ENCODE data around the gene MAGOH.
"Not testable (repeated sequence)": the region's sequence is repeated elsewhere in the genome, so short reads cannot be mapped to it uniquely, and the experiment has no call there.

MAGOH gene

GRCh38 chr1:53238197-53239155 lies at the start of gene MAGOH:
TSS of gene MAGOH (minus strand) at chr1:53238518. CDS start at chr1:53238448, 70 bp downstream.
- DNase-seq: peak; percentile 93

- DNase-seq: no peak
Measured at GRCh38 chr1:53286955-53287354, 48.6 kb upstream of the MAGOH start.

- DNase-seq: no peak
Measured at GRCh38 chr1:53285969-53286760, 47.8 kb upstream of the MAGOH start.

GRCh38 chr1:53285546-53285945 lies 47.2 kb upstream of the MAGOH start:
- DNase-seq: no peak

- DNase-seq: no peak
Measured at GRCh38 chr1:53284224-53285020, 46.1 kb upstream of the MAGOH start.

- DNase-seq: not testable (repeated sequence)
Measured at GRCh38 chr1:53283156-53283555, 44.8 kb upstream of the MAGOH start.

- no peak for DNase-seq
Measured at GRCh38 chr1:53281133-53281532, 42.8 kb upstream of the MAGOH start.

- no peak for DNase-seq
Measured at GRCh38 chr1:53280496-53280895, 42.2 kb upstream of the MAGOH start.

- DNase-seq: no peak
Measured at GRCh38 chr1:53279296-53280200, 41.2 kb upstream of the MAGOH start.

- no peak for DNase-seq
Measured at GRCh38 chr1:53278298-53278725, 40.0 kb upstream of the MAGOH start.

- DNase-seq: no peak
Measured at GRCh38 chr1:53277326-53277725, 39.0 kb upstream of the MAGOH start.

- no peak for DNase-seq
Measured at GRCh38 chr1:53276902-53277281, 38.6 kb upstream of the MAGOH start.

GRCh38 chr1:53276153-53276901 lies 38.0 kb upstream of the MAGOH start:
- DNase-seq: no peak

GRCh38 chr1:53275566-53275965 lies 37.2 kb upstream of the MAGOH start:
- DNase-seq: no peak

GRCh38 chr1:53274541-53275185 lies 36.3 kb upstream of the MAGOH start:
- DNase-seq: no peak

- no peak for DNase-seq
Measured at GRCh38 chr1:53274026-53274425, 35.7 kb upstream of the MAGOH start.

- DNase-seq: no peak
Measured at GRCh38 chr1:53273526-53273925, 35.2 kb upstream of the MAGOH start.

- no peak for DNase-seq
Measured at GRCh38 chr1:53272349-53272748, 34.0 kb upstream of the MAGOH start.

- DNase-seq: no peak
Measured at GRCh38 chr1:53271446-53272090, 33.2 kb upstream of the MAGOH start.

- no peak for DNase-seq
Measured at GRCh38 chr1:53270873-53271272, 32.6 kb upstream of the MAGOH start.

Measured in GF-D8 (cell line).